Common myeloid progenitor, CD34-positive (primary cell): ENCODE measurements around the gene C20orf202.
A peak's percentile ranks its signal among the peaks of the same experiment; 100 is the strongest.

ENCODE experiments used
- CTCF ChIA-PET: fragments of 350-600 bp; sonication (Branson Sonifier 250); formaldehyde crosslinking; loops from one replicate; lab custom pipeline; 2021; ENCODE audit warnings: antibody characterized with exemption; lab: Charles Lee
- POLR2A ChIA-PET: fragments of 350-600 bp; sonication (Branson Sonifier 250); formaldehyde crosslinking; loops from one replicate; lab custom pipeline; 2021; ENCODE audit warnings: antibody characterized with exemption; lab: Charles Lee
- DNase-seq, 3 donors: peaks; one replicate each; pipeline versions ENCODE4 v3.0.0 to v3.0.0-alpha.2; 2013
- H3K27ac ChIP-seq, 2 experiments: 1 replicate in 1 of 2; 2 replicates in 1 of 2; pipeline ENCODE4 v1.7.0; 2013; ENCODE audit warnings: inconsistent platforms in 2 of 2, low read length in 2 of 2, mild to moderate bottlenecking in 2 of 2, low read depth in 1 of 2, moderate library complexity in 1 of 2; ENCODE audit not compliant: severe bottlenecking in 2 of 2, insufficient read depth in 1 of 2, poor library complexity in 1 of 2
- H3K27me3 ChIP-seq, 5 experiments: replicated peaks in 2 of 5; 1 replicate in 3 of 5; 2 replicates in 2 of 5; pipeline versions ENCODE4 v1.6.1 to v1.7.0; 2013; ENCODE audit warnings: low read length in 4 of 5, mild to moderate bottlenecking in 2 of 5, moderate library complexity in 2 of 5, inconsistent platforms in 1 of 5; ENCODE audit not compliant: insufficient read depth in 5 of 5, control insufficient read depth in 4 of 5
- H3K36me3 ChIP-seq, 4 experiments: 1 replicate in 2 of 4; 2 replicates in 2 of 4; pipeline versions ENCODE4 v1.6.1 to v1.7.0; 2013; ENCODE audit warnings: low read length in 3 of 4, control low read depth in 1 of 4, mild to moderate bottlenecking in 1 of 4; ENCODE audit not compliant: control insufficient read depth in 4 of 4, insufficient read depth in 4 of 4
- H3K4me1 ChIP-seq, 4 experiments: 1 replicate in 3 of 4; 2 replicates in 1 of 4; pipeline versions ENCODE4 v1.6.1 to v1.7.1; 2013; ENCODE audit warnings: low read length in 3 of 4, mild to moderate bottlenecking in 3 of 4, control low read depth in 1 of 4, inconsistent platforms in 1 of 4, moderate library complexity in 1 of 4; ENCODE audit not compliant: control insufficient read depth in 4 of 4, insufficient read depth in 4 of 4; ENCODE audit errors: control extremely low read depth in 1 of 4
- H3K4me3 ChIP-seq, 7 experiments: 1 replicate in 4 of 7; 2 replicates in 3 of 7; pipeline versions ENCODE4 v1.5.1 to v1.7.0; 2013; ENCODE audit warnings: mild to moderate bottlenecking in 7 of 7, low read length in 6 of 7, moderate library complexity in 6 of 7, inconsistent platforms in 2 of 7, low read depth in 2 of 7, control low read depth in 1 of 7; ENCODE audit not compliant: insufficient read depth in 4 of 7, control insufficient read depth in 1 of 7; ENCODE audit errors: extremely low read depth in 1 of 7
- H3K9me3 ChIP-seq, 5 experiments: 1 replicate in 4 of 5; 2 replicates in 1 of 5; pipeline versions ENCODE4 v1.6.1 to v1.7.1; 2013; ENCODE audit warnings: low read length in 4 of 5, mild to moderate bottlenecking in 2 of 5, inconsistent platforms in 1 of 5, low read depth in 1 of 5, moderate library complexity in 1 of 5; ENCODE audit not compliant: control insufficient read depth in 4 of 5, insufficient read depth in 2 of 5; ENCODE audit errors: control extremely low read depth in 1 of 5
- WGBS: methylation state at CpG from one replicate; pipeline ENCODE4 v1.1.5; 2013; ENCODE audit not compliant: insufficient coverage; 5-methylcytosine and 5-hydroxymethylcytosine counted together

C20orf202 gene

GRCh38 chr20:1254254-1254653, 51.0 kb downstream of the C20orf202 start:
- Histone ChIP-seq H3K9me3 (peaks cover 0 to 5% (median 0%) of the 10 kb centered on the region in 5 experiments), H3K4me3 (no peak overlapping the region), H3K36me3 (no peaks in the 10 kb centered on the region), H3K27ac (no peak overlapping the region), H3K4me1 (no peaks in the 10 kb centered on the region), H3K27me3 (peaks cover 0 to 33% (median 12%) of the 10 kb centered on the region in 5 experiments)
- DNase-seq, result peak in 2 of 3 donors; percentile 18 to 37
- CTCF ChIA-PET, result interaction anchor here (1.1 kb wide), 1 partner anchor 27 kb away, joined by 4 read pairs; no protein-coding TSS in a partner anchor
- POLR2A ChIA-PET, result no interaction called here
- 100% methylated on average over 1 of the region's 2 CpGs for WGBS

- peak in 2 of 3 donors; percentile 47 to 71 for DNase-seq
- peaks cover 0 to 5% (median 0%) of the 10 kb centered on the region in 5 experiments for H3K9me3 ChIP-seq
- ChIA-PET CTCF (interaction anchor here (1.2 to 1.4 kb wide), 2 partner anchors 8 to 15 kb away, joined by 3 read pairs; no protein-coding TSS in a partner anchor), POLR2A (no interaction called here)
- H3K4me1 ChIP-seq, result no peaks in the 10 kb centered on the region
- no peaks in the 10 kb centered on the region for H3K36me3 ChIP-seq
- peaks cover 0 to 36% (median 12%) of the 10 kb centered on the region in 5 experiments for H3K27me3 ChIP-seq
- no peak overlapping the region for H3K27ac ChIP-seq
- no peak overlapping the region for H3K4me3 ChIP-seq
- WGBS, result no CpG with 5 or more reads among the region's 2 CpGs
Observed at GRCh38 chr20:1255675-1256074, 52.4 kb downstream of the C20orf202 start.
